HG02763 (cell line): ENCODE data around the gene TCN2.
"Not testable (repeated sequence)": the region's sequence is repeated elsewhere in the genome, so short reads cannot be mapped to it uniquely, and the experiment has no call there.

Experiments used
- ATAC-seq: cut with Tn5 transposase; IDR thresholded peaks from one replicate; pipeline ENCODE4 v1.9.1; 2021; ENCODE audit warnings: mild to moderate bottlenecking, moderate library complexity; ENCODE audit not compliant: unreplicated experiment

The TCN2 gene

GRCh38 chr22:30575859-30576258, 31.1 kb upstream of the TCN2 start:
- no peak for ATAC-seq

GRCh38 chr22:30578481-30578880, 28.5 kb upstream of the TCN2 start:
- ATAC-seq, result no peak

GRCh38 chr22:30580896-30581295, 26.1 kb upstream of the TCN2 start:
- no peak for ATAC-seq

GRCh38 chr22:30582051-30582450, 24.9 kb upstream of the TCN2 start:
- ATAC-seq, result no peak

GRCh38 chr22:30582788-30583545, 24.0 kb upstream of the TCN2 start:
- no peak for ATAC-seq

GRCh38 chr22:30584441-30584840, 22.5 kb upstream of the TCN2 start:
- ATAC-seq, result no peak

- no peak for ATAC-seq
Measured at GRCh38 chr22:30586414-30586813, 20.6 kb upstream of the TCN2 start.

GRCh38 chr22:30591191-30591587, 15.8 kb upstream of the TCN2 start:
- no peak for ATAC-seq

- ATAC-seq, result peak; percentile 92
Measured at GRCh38 chr22:30591588-30592359, 15.2 kb upstream of the TCN2 start, which contains the start of gene PES1. Gene PES1 (minus strand): TSS chr22:30591910. CDS start chr22:30591833, 77 bp downstream.

- not testable (repeated sequence) for ATAC-seq
Measured at GRCh38 chr22:30592360-30592713, 14.6 kb upstream of the TCN2 start.

- ATAC-seq, result no peak
Measured at GRCh38 chr22:30596199-30596598, 10.8 kb upstream of the TCN2 start.

GRCh38 chr22:30596886-30597285, 10.1 kb upstream of the TCN2 start:
- ATAC-seq, result no peak

- ATAC-seq, result no peak
Measured at GRCh38 chr22:30598986-30599385, 8.0 kb upstream of the TCN2 start.

GRCh38 chr22:30600921-30601320, 6.1 kb upstream of the TCN2 start:
- no peak for ATAC-seq

GRCh38 chr22:30601464-30601863, 5.5 kb upstream of the TCN2 start:
- no peak for ATAC-seq

GRCh38 chr22:30602049-30602448, 4.9 kb upstream of the TCN2 start:
- ATAC-seq, result no peak

GRCh38 chr22:30603801-30604200, 3.2 kb upstream of the TCN2 start:
- ATAC-seq, result no peak

GRCh38 chr22:30604723-30605122, 2.3 kb upstream of the TCN2 start:
- ATAC-seq, result no peak

- no peak for ATAC-seq
Measured at GRCh38 chr22:30605449-30606110, 1.4 kb upstream of the TCN2 start.

- ATAC-seq, result no peak
Measured at GRCh38 chr22:30607300-30607930, 441 bp downstream of the TCN2 start.

GRCh38 chr22:30607939-30608338, 965 bp downstream of the TCN2 start:
- ATAC-seq, result no peak
